ENCODE data around the gene ABI3BP.
"Not testable (repeated sequence)": the region's sequence is repeated elsewhere in the genome, so short reads cannot be mapped to it uniquely, and the experiment has no call there.

DNA sequence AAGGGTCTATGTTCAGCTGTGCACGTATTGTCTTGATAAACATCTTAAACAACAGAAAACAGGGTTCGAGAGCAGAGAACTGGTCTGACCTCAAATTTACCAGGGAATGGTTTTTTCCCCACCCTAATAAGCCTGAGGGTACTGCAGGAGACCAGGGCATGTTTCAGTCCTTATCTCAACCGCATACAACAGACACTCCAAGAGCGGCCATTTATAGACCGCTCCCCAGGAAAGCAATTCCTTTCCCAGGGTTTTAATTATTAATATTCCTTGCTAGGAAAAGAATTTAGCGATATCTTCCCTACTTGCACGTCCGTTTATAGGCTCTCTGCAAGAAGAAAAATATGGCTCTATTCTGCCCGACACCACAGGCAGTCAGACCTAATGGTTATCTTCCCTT, 19.1 kb upstream of the ABI3BP start:
- TF ChIP-seq, protein P1, sequence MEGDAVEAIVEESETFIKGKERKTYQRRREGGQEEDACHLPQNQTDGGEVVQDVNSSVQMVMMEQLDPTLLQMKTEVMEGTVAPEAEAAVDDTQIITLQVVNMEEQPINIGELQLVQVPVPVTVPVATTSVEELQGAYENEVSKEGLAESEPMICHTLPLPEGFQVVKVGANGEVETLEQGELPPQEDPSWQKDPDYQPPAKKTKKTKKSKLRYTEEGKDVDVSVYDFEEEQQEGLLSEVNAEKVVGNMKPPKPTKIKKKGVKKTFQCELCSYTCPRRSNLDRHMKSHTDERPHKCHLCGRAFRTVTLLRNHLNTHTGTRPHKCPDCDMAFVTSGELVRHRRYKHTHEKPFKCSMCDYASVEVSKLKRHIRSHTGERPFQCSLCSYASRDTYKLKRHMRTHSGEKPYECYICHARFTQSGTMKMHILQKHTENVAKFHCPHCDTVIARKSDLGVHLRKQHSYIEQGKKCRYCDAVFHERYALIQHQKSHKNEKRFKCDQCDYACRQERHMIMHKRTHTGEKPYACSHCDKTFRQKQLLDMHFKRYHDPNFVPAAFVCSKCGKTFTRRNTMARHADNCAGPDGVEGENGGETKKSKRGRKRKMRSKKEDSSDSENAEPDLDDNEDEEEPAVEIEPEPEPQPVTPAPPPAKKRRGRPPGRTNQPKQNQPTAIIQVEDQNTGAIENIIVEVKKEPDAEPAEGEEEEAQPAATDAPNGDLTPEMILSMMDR (IDR thresholded peaks at IDR 0.05): not testable (repeated sequence)
- TF ChIP-seq, protein P2, sequence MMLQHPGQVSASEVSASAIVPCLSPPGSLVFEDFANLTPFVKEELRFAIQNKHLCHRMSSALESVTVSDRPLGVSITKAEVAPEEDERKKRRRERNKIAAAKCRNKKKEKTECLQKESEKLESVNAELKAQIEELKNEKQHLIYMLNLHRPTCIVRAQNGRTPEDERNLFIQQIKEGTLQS (CRISPR knock-in tag; conservative IDR thresholded peaks at IDR 0.05): not testable (repeated sequence)
- TF ChIP-seq, protein P3, sequence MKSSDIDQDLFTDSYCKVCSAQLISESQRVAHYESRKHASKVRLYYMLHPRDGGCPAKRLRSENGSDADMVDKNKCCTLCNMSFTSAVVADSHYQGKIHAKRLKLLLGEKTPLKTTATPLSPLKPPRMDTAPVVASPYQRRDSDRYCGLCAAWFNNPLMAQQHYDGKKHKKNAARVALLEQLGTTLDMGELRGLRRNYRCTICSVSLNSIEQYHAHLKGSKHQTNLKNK (CRISPR knock-in tag; IDR thresholded peaks at IDR 0.05): not testable (repeated sequence)
- TF ChIP-seq, protein P4, sequence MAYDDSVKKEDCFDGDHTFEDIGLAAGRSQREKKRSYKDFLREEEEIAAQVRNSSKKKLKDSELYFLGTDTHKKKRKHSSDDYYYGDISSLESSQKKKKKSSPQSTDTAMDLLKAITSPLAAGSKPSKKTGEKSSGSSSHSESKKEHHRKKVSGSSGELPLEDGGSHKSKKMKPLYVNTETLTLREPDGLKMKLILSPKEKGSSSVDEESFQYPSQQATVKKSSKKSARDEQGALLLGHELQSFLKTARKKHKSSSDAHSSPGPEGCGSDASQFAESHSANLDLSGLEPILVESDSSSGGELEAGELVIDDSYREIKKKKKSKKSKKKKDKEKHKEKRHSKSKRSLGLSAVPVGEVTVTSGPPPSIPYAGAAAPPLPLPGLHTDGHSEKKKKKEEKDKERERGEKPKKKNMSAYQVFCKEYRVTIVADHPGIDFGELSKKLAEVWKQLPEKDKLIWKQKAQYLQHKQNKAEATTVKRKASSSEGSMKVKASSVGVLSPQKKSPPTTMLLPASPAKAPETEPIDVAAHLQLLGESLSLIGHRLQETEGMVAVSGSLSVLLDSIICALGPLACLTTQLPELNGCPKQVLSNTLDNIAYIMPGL (CRISPR knock-in tag; IDR thresholded peaks at IDR 0.05): not testable (repeated sequence)
- TF ChIP-seq, protein P5, sequence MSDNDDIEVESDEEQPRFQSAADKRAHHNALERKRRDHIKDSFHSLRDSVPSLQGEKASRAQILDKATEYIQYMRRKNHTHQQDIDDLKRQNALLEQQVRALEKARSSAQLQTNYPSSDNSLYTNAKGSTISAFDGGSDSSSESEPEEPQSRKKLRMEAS (CRISPR knock-in tag; IDR thresholded peaks at IDR 0.05): not testable (repeated sequence)
- TF ChIP-seq NR2C2 (CRISPR knock-in tag; IDR thresholded peaks at IDR 0.05); MXD4 (CRISPR knock-in tag; IDR thresholded peaks at IDR 0.05; ENCODE audit: borderline replicate concordance): not testable (repeated sequence)
- TF ChIP-seq, protein P6, sequence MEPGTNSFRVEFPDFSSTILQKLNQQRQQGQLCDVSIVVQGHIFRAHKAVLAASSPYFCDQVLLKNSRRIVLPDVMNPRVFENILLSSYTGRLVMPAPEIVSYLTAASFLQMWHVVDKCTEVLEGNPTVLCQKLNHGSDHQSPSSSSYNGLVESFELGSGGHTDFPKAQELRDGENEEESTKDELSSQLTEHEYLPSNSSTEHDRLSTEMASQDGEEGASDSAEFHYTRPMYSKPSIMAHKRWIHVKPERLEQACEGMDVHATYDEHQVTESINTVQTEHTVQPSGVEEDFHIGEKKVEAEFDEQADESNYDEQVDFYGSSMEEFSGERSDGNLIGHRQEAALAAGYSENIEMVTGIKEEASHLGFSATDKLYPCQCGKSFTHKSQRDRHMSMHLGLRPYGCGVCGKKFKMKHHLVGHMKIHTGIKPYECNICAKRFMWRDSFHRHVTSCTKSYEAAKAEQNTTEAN (CRISPR knock-in tag; IDR thresholded peaks at IDR 0.05): not testable (repeated sequence)
- TF ChIP-seq, protein P7, sequence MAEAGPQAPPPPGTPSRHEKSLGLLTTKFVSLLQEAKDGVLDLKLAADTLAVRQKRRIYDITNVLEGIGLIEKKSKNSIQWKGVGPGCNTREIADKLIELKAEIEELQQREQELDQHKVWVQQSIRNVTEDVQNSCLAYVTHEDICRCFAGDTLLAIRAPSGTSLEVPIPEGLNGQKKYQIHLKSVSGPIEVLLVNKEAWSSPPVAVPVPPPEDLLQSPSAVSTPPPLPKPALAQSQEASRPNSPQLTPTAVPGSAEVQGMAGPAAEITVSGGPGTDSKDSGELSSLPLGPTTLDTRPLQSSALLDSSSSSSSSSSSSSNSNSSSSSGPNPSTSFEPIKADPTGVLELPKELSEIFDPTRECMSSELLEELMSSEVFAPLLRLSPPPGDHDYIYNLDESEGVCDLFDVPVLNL (CRISPR knock-in tag; IDR thresholded peaks at IDR 0.05; ENCODE audit: borderline replicate concordance, low read depth): not testable (repeated sequence)
- TF ChIP-seq, protein P8, sequence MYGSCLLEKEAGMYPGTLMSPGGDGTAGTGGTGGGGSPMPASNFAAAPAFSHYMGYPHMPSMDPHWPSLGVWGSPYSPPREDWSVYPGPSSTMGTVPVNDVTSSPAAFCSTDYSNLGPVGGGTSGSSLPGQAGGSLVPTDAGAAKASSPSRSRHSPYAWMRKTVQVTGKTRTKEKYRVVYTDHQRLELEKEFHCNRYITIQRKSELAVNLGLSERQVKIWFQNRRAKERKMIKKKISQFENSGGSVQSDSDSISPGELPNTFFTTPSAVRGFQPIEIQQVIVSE (CRISPR knock-in tag; IDR thresholded peaks at IDR 0.05; ENCODE audit: borderline replicate concordance): not testable (repeated sequence)
